HCT116 (cell line): ENCODE results near the gene XAGE2. TPM values are rescaled to one million over a fixed set of nuclear protein-coding genes. Genes with fewer than 3 reads are reported as not detected.

ENCODE experiments used
- ATAC-seq: fragments of 200-7000 bp; cut with Tn5 transposase; 2 replicates; pipeline ENCODE4 v1.9.1; 2020; ENCODE audit warnings: mild to moderate bottlenecking, moderate library complexity
- BruUV-seq: library from RNA; stranded (reverse); fragments of 400-500 nt; replicated peaks from 2 replicates; lab custom pipeline; 2021; lab: Mats Ljungman, UMichigan
- CTCF ChIA-PET: fragments of 300-600 bp; sonication (Branson Sonifier 250); formaldehyde crosslinking; loops from one replicate; lab custom pipeline; 2021; ENCODE audit warnings: antibody characterized with exemption; lab: Charles Lee
- POLR2A ChIA-PET: fragments of 300-600, 350-600 bp; sonication (Branson Sonifier 250); formaldehyde crosslinking; loops from one replicate; lab custom pipeline; 2021; ENCODE audit warnings: antibody characterized with exemption; lab: Charles Lee
- RAD21 ChIA-PET, 2 experiments: fragments of 300-600 bp; sonication (Branson Sonifier 250); formaldehyde crosslinking; loops; one replicate each; lab custom pipeline; 2023; ENCODE audit warnings: low total read pairs in 2 of 2; ENCODE audit not compliant: uncharacterized antibody in 2 of 2, unreplicated experiment in 2 of 2, low non-redundant PET in 1 of 2; lab: Charles Lee
- DNase-seq: peaks from one replicate; pipeline ENCODE4 v3.0.0-alpha.2; 2010; ENCODE audit warnings: low read depth, low spot score
- H2AFZ ChIP-seq: fragments of 200-600 bp; shearing (Covaris generic), sonication (generic); 2 replicates; pipeline ENCODE4 v1.6.1; 2017; ENCODE audit warnings: low read depth, mixed run types, mixed read lengths, antibody characterized with exemption, low read length; ENCODE audit not compliant: poor library complexity, severe bottlenecking
- H3K27ac ChIP-seq: 2 replicates; pipeline ENCODE4 v1.5.1; 2012; ENCODE audit warnings: low read depth, low read length
- H3K27me3 ChIP-seq: fragments of 200-600 bp; sonication (generic); 2 replicates; pipeline ENCODE4 v1.6.1; 2016; ENCODE audit warnings: mixed run types, low read length, mixed read lengths; ENCODE audit not compliant: insufficient read depth
- H3K36me3 ChIP-seq, 2 experiments: fragments of 200-500 bp in 1 of 2; fragments of 200-600 bp in 1 of 2; sonication (Bioruptor generic) in 1 of 2; sonication (generic) in 1 of 2; 2 replicates each; pipeline versions ENCODE4 v1.5.1 to v1.6.1; 2014 to 2016; ENCODE audit warnings: low read length in 2 of 2, inconsistent platforms in 1 of 2, mixed read lengths in 1 of 2, mixed run types in 1 of 2; ENCODE audit not compliant: insufficient read depth in 2 of 2, control insufficient read depth in 1 of 2
- H3K4me1 ChIP-seq, 2 experiments: fragments of 200-600 bp in 1 of 2; sonication (generic) in 1 of 2; 2 replicates each; pipeline versions ENCODE4 v1.5.1 to v1.6.1; 2012 to 2017; ENCODE audit warnings: low read length in 2 of 2, inconsistent platforms in 1 of 2, mild to moderate bottlenecking in 1 of 2, mixed read lengths in 1 of 2, mixed run types in 1 of 2, moderate library complexity in 1 of 2; ENCODE audit not compliant: insufficient read depth in 2 of 2, control insufficient read depth in 1 of 2
- H3K4me2 ChIP-seq: fragments of 200-600 bp; sonication (generic); 2 replicates; pipeline ENCODE4 v1.6.1; 2017; ENCODE audit warnings: mixed run types, low read length, mixed read lengths
- H3K4me3 ChIP-seq, 2 experiments: fragments of 200-600 bp in 1 of 2; sonication (generic) in 1 of 2; replicated peaks in 1 of 2; 2 replicates each; pipeline ENCODE4 v1.5.1; 2011 to 2016; ENCODE audit warnings: low read length in 2 of 2, control low read depth in 1 of 2, low read depth in 1 of 2, mild to moderate bottlenecking in 1 of 2, mixed read lengths in 1 of 2, mixed run types in 1 of 2
- H3K79me2 ChIP-seq: fragments of 200-600 bp; sonication (generic); 2 replicates; pipeline ENCODE4 v1.6.1; 2017; ENCODE audit warnings: mild to moderate bottlenecking, mixed run types, low read length, moderate library complexity, mixed read lengths; ENCODE audit not compliant: insufficient read depth
- H3K9ac ChIP-seq: fragments of 200-600 bp; sonication (generic); 2 replicates; pipeline ENCODE4 v1.6.1; 2016; ENCODE audit warnings: low read length, mixed read lengths
- H3K9me2 ChIP-seq: fragments of 200-600 bp; sonication (generic), shearing (Covaris generic); 2 replicates; pipeline ENCODE4 v1.6.1; 2017; ENCODE audit warnings: mixed run types, mild to moderate bottlenecking, moderate library complexity; ENCODE audit not compliant: insufficient read depth
- H3K9me3 ChIP-seq, 2 experiments: fragments of 200-500 bp in 1 of 2; fragments of 200-600 bp in 1 of 2; sonication (Bioruptor generic) in 1 of 2; sonication (generic) in 1 of 2; 2 replicates each; pipeline ENCODE4 v1.6.1; 2014 to 2017; ENCODE audit warnings: low read length in 2 of 2, mixed read lengths in 2 of 2, inconsistent platforms in 1 of 2, low read depth in 1 of 2, mild to moderate bottlenecking in 1 of 2, mixed run types in 1 of 2, moderate library complexity in 1 of 2; ENCODE audit not compliant: control insufficient read depth in 1 of 2, insufficient read depth in 1 of 2
- H4K20me1 ChIP-seq: fragments of 200-600 bp; sonication (generic), shearing (Covaris generic); 2 replicates; pipeline ENCODE4 v1.6.1; 2017; ENCODE audit warnings: mixed run types, mild to moderate bottlenecking, moderate library complexity; ENCODE audit not compliant: insufficient read depth
- EZH2 ChIP-seq: fragments of 200-600 bp; sonication (generic); IDR thresholded peaks from 2 replicates; pipeline ENCODE4 v1.6.1; 2017; ENCODE audit warnings: antibody characterized with exemption, mixed run types
- EZH2phosphoT487 ChIP-seq: fragments of 200-600 bp; IDR thresholded peaks from 2 replicates; pipeline ENCODE4 v1.6.1; 2018; ENCODE audit warnings: antibody characterized with exemption, borderline replicate concordance
- POLR2AphosphoS5 ChIP-seq: IDR thresholded peaks from 2 replicates; pipeline ENCODE4 v1.6.1; 2011; ENCODE audit warnings: mild to moderate bottlenecking, low read depth, low read length, moderate library complexity
- RAD21 ChIP-seq: IDR thresholded peaks from 2 replicates; pipeline ENCODE4 v1.6.1; 2012; ENCODE audit warnings: low read depth, mild to moderate bottlenecking
- REST ChIP-seq: IDR thresholded peaks from 2 replicates; pipeline ENCODE4 v1.6.1; 2012; ENCODE audit warnings: low read depth
- SIN3A ChIP-seq: IDR thresholded peaks from 2 replicates; pipeline ENCODE4 v1.6.1; 2012; ENCODE audit warnings: low read depth
- YY1 ChIP-seq: IDR thresholded peaks from 2 replicates; pipeline ENCODE4 v1.6.1; 2011; ENCODE audit warnings: low read length, low read depth, moderate library complexity, mild to moderate bottlenecking; ENCODE audit not compliant: insufficient replicate concordance; ENCODE audit errors: extremely low read depth
- intact Hi-C: fragments of 100-400 bp; cut with micrococcal nuclease; formaldehyde crosslinking; loops from 2 replicates; pipeline ENCODE4 v1.10.0; 2022
- total RNA-seq: library from RNA; stranded (reverse); gene quantifications from one replicate; pipeline ENCODE4 v1.2.1, GENCODE V29; 2021; ENCODE audit not compliant: unreplicated experiment
- TF ChIP-seq, protein P1 (sequence below): IDR thresholded peaks from 2 replicates; pipeline ENCODE4 v1.6.1; 2012

XAGE2 gene
- total RNA-seq, 1 experiment from 2014 or later, result not detected

GRCh38 chrX:52355108-52355507 is 13.7 kb upstream of the XAGE2 start:
- H3K27me3 ChIP-seq, result peaks cover 2% of the 10 kb centered on the region; the same call in 1 of the 2 replicates
- no peaks in the 10 kb centered on the region for H4K20me1 ChIP-seq
- no peaks in the 10 kb centered on the region for H3K79me2 ChIP-seq
- H3K4me3 ChIP-seq, result no peak overlapping the region
- TF ChIP-seq, protein P1, sequence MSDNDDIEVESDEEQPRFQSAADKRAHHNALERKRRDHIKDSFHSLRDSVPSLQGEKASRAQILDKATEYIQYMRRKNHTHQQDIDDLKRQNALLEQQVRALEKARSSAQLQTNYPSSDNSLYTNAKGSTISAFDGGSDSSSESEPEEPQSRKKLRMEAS, result no peak
- no peak for TF ChIP-seq POLR2AphosphoS5
- no peak for TF ChIP-seq EZH2phosphoT487
- no peak for TF ChIP-seq RAD21
- H3K4me1 ChIP-seq, result no peaks in the 10 kb centered on the region
- no peak overlapping the region for H3K9ac ChIP-seq
- DNase-seq (no peak), ATAC-seq (no peak)
- no peak overlapping the region for H3K27ac ChIP-seq
- no peaks in the 10 kb centered on the region for H3K36me3 ChIP-seq
- ChIA-PET RAD21 (no interaction called here), CTCF (no interaction called here), POLR2A (no interaction called here)
- intact Hi-C loops, result no loop called here
- H3K4me2 ChIP-seq, result no peak overlapping the region
- no TSS peak for BruUV-seq
- no peak overlapping the region for H2AFZ ChIP-seq
- no peaks in the 10 kb centered on the region for H3K9me2 ChIP-seq
- no peaks in the 10 kb centered on the region for H3K9me3 ChIP-seq

- H3K27ac ChIP-seq, result no peak overlapping the region
- no peaks in the 10 kb centered on the region for H3K79me2 ChIP-seq
- no peaks in the 10 kb centered on the region for H3K9me2 ChIP-seq
- H3K4me3 ChIP-seq, result no peak overlapping the region
- H2AFZ ChIP-seq, result no peak overlapping the region
- H3K9me3 ChIP-seq, result no peaks in the 10 kb centered on the region
- ChIA-PET POLR2A (no interaction called here), CTCF (no interaction called here), RAD21 (no interaction called here)
- 0 out of 2 replicates have a peak, but pooled peaks cover 3% of the 10 kb centered on the region for H3K27me3 ChIP-seq
- BruUV-seq, result no TSS peak
- no peaks in the 10 kb centered on the region for H4K20me1 ChIP-seq
- H3K36me3 ChIP-seq, result no peaks in the 10 kb centered on the region
- DNase-seq, result no peak
- no peak overlapping the region for H3K4me2 ChIP-seq
- ATAC-seq, result no peak
- intact Hi-C loops, result no loop called here
- no peaks in the 10 kb centered on the region for H3K4me1 ChIP-seq
- H3K9ac ChIP-seq, result no peak overlapping the region
- TF ChIP-seq SIN3A, result no peak
- no peak for TF ChIP-seq REST
- TF ChIP-seq EZH2, result no peak
- TF ChIP-seq EZH2phosphoT487, result no peak
- no peak for TF ChIP-seq YY1
- TF ChIP-seq, all 23 proteins: peak for 0
Observed at GRCh38 chrX:52359614-52360232, 9.1 kb upstream of the XAGE2 start.
